22Rv1 (cell line): Measurements from ENCODE around the gene ZBTB11.

Experiments used
- ZFX ChIP-seq: fragments of 450-650 bp; IDR thresholded peaks from 2 replicates; pipeline ENCODE4 v1.6.1; 2017; ENCODE audit warnings: antibody characterized with exemption, borderline replicate concordance
- TF ChIP-seq, protein P1 (sequence below): fragments of 450-650 bp; IDR thresholded peaks from 2 replicates; pipeline ENCODE4 v1.5.1; 2017; ENCODE audit warnings: mild to moderate bottlenecking

- TF ChIP-seq, protein P1, sequence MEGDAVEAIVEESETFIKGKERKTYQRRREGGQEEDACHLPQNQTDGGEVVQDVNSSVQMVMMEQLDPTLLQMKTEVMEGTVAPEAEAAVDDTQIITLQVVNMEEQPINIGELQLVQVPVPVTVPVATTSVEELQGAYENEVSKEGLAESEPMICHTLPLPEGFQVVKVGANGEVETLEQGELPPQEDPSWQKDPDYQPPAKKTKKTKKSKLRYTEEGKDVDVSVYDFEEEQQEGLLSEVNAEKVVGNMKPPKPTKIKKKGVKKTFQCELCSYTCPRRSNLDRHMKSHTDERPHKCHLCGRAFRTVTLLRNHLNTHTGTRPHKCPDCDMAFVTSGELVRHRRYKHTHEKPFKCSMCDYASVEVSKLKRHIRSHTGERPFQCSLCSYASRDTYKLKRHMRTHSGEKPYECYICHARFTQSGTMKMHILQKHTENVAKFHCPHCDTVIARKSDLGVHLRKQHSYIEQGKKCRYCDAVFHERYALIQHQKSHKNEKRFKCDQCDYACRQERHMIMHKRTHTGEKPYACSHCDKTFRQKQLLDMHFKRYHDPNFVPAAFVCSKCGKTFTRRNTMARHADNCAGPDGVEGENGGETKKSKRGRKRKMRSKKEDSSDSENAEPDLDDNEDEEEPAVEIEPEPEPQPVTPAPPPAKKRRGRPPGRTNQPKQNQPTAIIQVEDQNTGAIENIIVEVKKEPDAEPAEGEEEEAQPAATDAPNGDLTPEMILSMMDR: no peak
- TF ChIP-seq ZFX: no peak
Measured at GRCh38 chr3:101687142-101687931, 10.4 kb upstream of the ZBTB11 start.
